GM21528 (cell line): ENCODE data around the gene ERFE.
A peak's percentile ranks its signal among the peaks of the same experiment; 100 is the strongest.

ENCODE experiments used
- ATAC-seq: cut with Tn5 transposase; IDR thresholded peaks from one replicate; pipeline ENCODE4 v1.9.1; 2021; ENCODE audit warnings: mild to moderate bottlenecking, moderate library complexity; ENCODE audit not compliant: unreplicated experiment, low FRiP score

The ERFE gene

GRCh38 chr2:238202326-238203093 is 43.7 kb downstream of the ERFE start:
- ATAC-seq = no peak

- peak; percentile 94 for ATAC-seq
Observed at GRCh38 chr2:238203094-238203972, 44.6 kb downstream of the ERFE start, which contains the start of gene ILKAP. Gene ILKAP, minus strand, starts transcription at chr2:238203695. Its CDS starts 142 bp downstream, at chr2:238203553.

DNA sequence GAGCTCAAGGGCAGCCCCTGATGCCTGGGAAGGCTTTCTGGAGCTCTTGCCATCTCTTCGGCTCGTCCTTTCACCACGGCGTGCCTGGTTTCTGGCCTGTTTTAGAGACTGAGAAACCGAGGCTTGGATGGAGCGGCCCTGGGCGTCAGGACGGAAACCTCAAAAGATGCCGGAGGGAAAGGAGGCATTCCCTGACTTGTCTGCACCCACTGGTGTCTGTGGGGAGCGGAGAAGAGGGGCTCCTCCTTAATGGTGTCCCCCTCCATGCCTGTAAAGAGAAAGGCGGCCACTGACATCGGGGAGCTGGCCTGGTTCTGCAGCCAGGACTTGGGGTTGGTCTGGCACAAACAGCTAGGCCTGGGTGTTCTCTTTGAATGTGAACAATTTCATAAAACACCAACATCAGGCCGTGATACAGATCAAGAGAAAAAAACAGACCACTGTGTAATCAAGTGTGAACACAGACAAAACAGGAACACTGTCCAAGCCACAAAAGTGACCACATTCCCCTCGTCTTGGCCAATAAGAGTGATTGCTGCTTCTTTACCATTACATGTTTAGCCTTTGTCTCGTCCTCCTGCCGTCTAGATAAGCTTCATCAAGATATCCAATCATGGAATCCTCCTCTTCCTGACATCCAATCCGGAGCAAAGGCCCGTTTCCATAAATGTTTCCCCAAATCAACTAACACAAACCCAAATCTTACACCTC is 45.4 kb downstream of the ERFE start:
- ATAC-seq = peak; percentile 27

DNA sequence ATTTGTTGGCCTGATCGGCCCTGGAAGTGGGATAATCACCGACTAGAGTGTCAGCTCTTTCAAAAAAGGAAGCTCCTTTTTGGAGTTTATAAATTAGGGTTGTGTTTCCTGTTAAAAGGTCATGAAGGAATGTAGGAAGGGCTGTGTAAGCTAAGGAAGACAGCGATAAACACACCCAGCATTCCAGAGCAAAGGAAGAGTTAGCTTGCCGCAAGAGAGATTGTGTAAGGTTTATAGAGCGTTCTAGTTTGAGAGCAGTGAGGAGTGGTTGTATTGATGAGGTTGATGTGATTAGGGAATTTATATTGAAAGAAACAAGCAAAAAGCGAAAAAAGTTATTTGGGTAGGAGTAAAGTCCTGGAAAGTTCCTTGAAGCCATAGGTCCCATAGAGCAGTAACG is 48.2 kb downstream of the ERFE start:
- no peak for ATAC-seq

- no peak for ATAC-seq
Observed at GRCh38 chr2:238216651-238217184, 57.9 kb downstream of the ERFE start.
